Stomach (tissue), 4 donors: ENCODE results near the gene FBXL14.

Experiments
- EP300 ChIP-seq: sonication (generic); formaldehyde crosslinking; IDR thresholded peaks from one replicate; pipeline ENCODE4 v1.6.1; 2017; ENCODE audit warnings: antibody characterized with exemption
- POLR2A ChIP-seq, 4 donors: fragments of 450-650 bp; IDR thresholded peaks; one replicate each; pipeline ENCODE4 v1.6.1; 2016; ENCODE audit warnings: antibody characterized with exemption in 4 of 4, control low read depth in 2 of 4, mild to moderate bottlenecking in 1 of 4, moderate library complexity in 1 of 4
- POLR2AphosphoS5 ChIP-seq, 3 donors: sonication (generic); formaldehyde crosslinking; IDR thresholded peaks; one replicate each; pipeline ENCODE4 v1.6.1; 2016; ENCODE audit warnings: antibody characterized with exemption in 3 of 3
- TF ChIP-seq, protein P1 (sequence below), 7 experiments: fragments of 450-650 bp in 4 of 7; fragments of 200-600 bp in 3 of 7; sonication (generic) in 3 of 7; IDR thresholded peaks; one replicate each; pipeline ENCODE4 v1.5.1; 2016 to 2019; ENCODE audit warnings: antibody characterized with exemption in 7 of 7, control low read depth in 2 of 7, mild to moderate bottlenecking in 1 of 7

DNA sequence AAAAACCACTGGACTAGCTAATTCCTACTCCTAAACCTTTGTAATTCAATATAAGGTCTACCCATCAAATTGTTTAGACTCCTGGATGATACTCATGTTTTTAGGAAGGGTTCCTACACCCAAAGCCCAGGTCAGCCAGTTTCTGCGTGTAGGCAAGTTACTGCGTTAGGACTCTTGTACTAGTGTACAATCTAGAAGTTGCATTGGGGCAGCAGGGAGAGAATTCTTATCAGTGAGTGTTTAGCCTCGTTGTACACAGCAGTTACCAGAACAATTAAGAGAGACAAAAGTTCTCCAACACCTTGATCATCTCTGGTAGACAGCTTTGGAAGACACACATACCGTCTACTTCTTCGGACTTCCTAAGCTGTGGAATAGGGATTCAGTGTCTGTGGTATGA, 29.2 kb downstream of the FBXL14 start:
- TF ChIP-seq POLR2AphosphoS5 (IDR thresholded peaks at IDR 0.05) = no peak
- TF ChIP-seq, protein P1, sequence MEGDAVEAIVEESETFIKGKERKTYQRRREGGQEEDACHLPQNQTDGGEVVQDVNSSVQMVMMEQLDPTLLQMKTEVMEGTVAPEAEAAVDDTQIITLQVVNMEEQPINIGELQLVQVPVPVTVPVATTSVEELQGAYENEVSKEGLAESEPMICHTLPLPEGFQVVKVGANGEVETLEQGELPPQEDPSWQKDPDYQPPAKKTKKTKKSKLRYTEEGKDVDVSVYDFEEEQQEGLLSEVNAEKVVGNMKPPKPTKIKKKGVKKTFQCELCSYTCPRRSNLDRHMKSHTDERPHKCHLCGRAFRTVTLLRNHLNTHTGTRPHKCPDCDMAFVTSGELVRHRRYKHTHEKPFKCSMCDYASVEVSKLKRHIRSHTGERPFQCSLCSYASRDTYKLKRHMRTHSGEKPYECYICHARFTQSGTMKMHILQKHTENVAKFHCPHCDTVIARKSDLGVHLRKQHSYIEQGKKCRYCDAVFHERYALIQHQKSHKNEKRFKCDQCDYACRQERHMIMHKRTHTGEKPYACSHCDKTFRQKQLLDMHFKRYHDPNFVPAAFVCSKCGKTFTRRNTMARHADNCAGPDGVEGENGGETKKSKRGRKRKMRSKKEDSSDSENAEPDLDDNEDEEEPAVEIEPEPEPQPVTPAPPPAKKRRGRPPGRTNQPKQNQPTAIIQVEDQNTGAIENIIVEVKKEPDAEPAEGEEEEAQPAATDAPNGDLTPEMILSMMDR (IDR thresholded peaks at IDR 0.05) = no peak
- no peak for TF ChIP-seq POLR2A (IDR thresholded peaks at IDR 0.05)
- TF ChIP-seq EP300 = no peak
